ENCODE results near the gene DDX1.
"Not testable (repeated sequence)": the region's sequence is repeated elsewhere in the genome, so short reads cannot be mapped to it uniquely, and the experiment has no call there.

DDX1 gene

GRCh38 chr2:15591692-15592463 lies at the start of gene DDX1:
Gene DDX1 (plus strand): TSS chr2:15591868. CDS start chr2:15591934, 66 bp downstream.
- Mint-ChIP-seq H3K4me1 (peaks cover 30% of the 10 kb centered on the region), H3K36me3 (peaks cover 22% of the 10 kb centered on the region), H3K4me3 (peak within 1 kb of the TSS; percentile 92), H3K9me3 (no peaks in the 10 kb centered on the region), H3K27ac (peak within 1 kb of the TSS; percentile 91), H3K27me3 (no peaks in the 10 kb centered on the region)
- CTCF ChIA-PET, result interaction anchor here (1.0 to 2.3 kb wide), 4 partner anchors 9 to 19 kb away, joined by 3 to 11 read pairs (median 4); no protein-coding TSS in a partner anchor
- peak; percentile 86 for DNase-seq

GRCh38 chr2:15542269-15542668 lies 49.4 kb upstream of the DDX1 start:
- H3K9me3 Mint-ChIP-seq, H3K4me3 Mint-ChIP-seq, CTCF ChIA-PET, H3K27me3 Mint-ChIP-seq, H3K36me3 Mint-ChIP-seq, DNase-seq, H3K27ac Mint-ChIP-seq, H3K4me1 Mint-ChIP-seq: not testable (repeated sequence)

GRCh38 chr2:15543053-15543452 lies 48.6 kb upstream of the DDX1 start:
- CTCF ChIA-PET, result no interaction called here
- H3K27ac Mint-ChIP-seq, result no peak overlapping the region
- no peaks in the 10 kb centered on the region for H3K27me3 Mint-ChIP-seq
- no peak for DNase-seq
- no peaks in the 10 kb centered on the region for H3K4me1 Mint-ChIP-seq
- no peaks in the 10 kb centered on the region for H3K9me3 Mint-ChIP-seq
- H3K36me3 Mint-ChIP-seq, result peaks cover 2% of the 10 kb centered on the region
- no peak overlapping the region for H3K4me3 Mint-ChIP-seq

DNA sequence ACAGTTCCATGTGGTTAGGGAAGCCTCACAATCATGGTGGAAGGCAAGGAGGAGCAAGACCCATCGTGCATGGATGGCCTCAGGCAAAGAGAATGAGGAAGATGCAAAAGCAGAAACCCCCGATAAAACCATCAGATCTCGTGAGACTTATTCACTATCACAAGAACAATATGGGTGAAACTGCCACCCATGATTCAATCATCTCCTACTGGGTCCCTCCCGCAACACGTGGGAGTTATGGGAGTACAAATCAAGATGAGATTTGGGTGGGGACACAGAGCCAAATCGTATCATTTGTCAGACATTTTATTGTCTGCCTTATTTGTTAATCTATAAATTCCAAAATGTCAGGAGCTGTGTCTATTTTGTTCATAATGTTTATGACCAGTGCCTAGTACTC lies 48.1 kb upstream of the DDX1 start:
- Mint-ChIP-seq H3K27me3 (no peaks in the 10 kb centered on the region), H3K9me3 (no peaks in the 10 kb centered on the region), H3K36me3 (peaks cover 2% of the 10 kb centered on the region), H3K4me1 (no peaks in the 10 kb centered on the region), H3K27ac (no peak overlapping the region), H3K4me3 (no peak overlapping the region)
- no peak for DNase-seq
- CTCF ChIA-PET, result no interaction called here

DNA sequence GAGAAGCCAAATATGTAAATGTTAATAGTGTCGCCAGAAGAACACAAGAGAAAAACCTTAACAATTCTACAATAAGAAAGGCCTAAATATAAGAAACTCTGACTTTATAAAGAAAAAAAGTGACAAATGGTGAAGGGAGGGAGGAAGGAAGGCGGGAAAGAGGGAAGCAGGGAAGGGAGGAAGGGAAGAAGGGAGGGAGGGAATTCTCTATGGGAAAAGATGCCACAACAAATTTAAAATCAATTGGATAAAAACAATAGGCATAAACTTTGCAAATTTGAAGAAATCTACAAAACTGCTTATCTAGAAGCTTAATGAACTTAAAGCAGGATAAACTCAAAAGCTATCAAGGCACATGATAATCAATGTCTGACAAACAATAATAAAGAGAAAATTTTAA lies 47.4 kb upstream of the DDX1 start:
- H3K4me3 Mint-ChIP-seq, result no peak overlapping the region

GRCh38 chr2:15546297-15547098 lies 45.2 kb upstream of the DDX1 start:
- Mint-ChIP-seq H3K9me3 (no peaks in the 10 kb centered on the region), H3K27ac (no peak overlapping the region), H3K4me3 (no peak overlapping the region), H3K36me3 (peaks cover 6% of the 10 kb centered on the region), H3K27me3 (no peaks in the 10 kb centered on the region), H3K4me1 (no peaks in the 10 kb centered on the region)
- CTCF ChIA-PET, result interaction anchor here (0.6 to 1.2 kb wide), 3 partner anchors 27 to 1160 kb away, joined by 3 to 6 read pairs (median 4); no protein-coding TSS in a partner anchor
- no peak for DNase-seq

More for the DNA sequence above, 47.4 kb upstream of the DDX1 start:
- CTCF ChIA-PET, result no interaction called here
- H3K27ac Mint-ChIP-seq, result no peak overlapping the region
- no peak for DNase-seq
- H3K4me1 Mint-ChIP-seq, result no peaks in the 10 kb centered on the region
- no peaks in the 10 kb centered on the region for H3K9me3 Mint-ChIP-seq
- peaks cover 4% of the 10 kb centered on the region for H3K36me3 Mint-ChIP-seq
- no peaks in the 10 kb centered on the region for H3K27me3 Mint-ChIP-seq

GRCh38 chr2:15547115-15547876 lies 44.4 kb upstream of the DDX1 start:
- H3K4me1 Mint-ChIP-seq, result no peaks in the 10 kb centered on the region
- no peaks in the 10 kb centered on the region for H3K9me3 Mint-ChIP-seq
- DNase-seq, result no peak
- peaks cover 9% of the 10 kb centered on the region for H3K36me3 Mint-ChIP-seq
- no peak overlapping the region for H3K27ac Mint-ChIP-seq
- no peak overlapping the region for H3K4me3 Mint-ChIP-seq
- H3K27me3 Mint-ChIP-seq, result no peaks in the 10 kb centered on the region
- CTCF ChIA-PET, result interaction anchor here (1.0 to 1.2 kb wide), 2 partner anchors 26 to 29 kb away, joined by 3 to 6 read pairs; no protein-coding TSS in a partner anchor

DNA sequence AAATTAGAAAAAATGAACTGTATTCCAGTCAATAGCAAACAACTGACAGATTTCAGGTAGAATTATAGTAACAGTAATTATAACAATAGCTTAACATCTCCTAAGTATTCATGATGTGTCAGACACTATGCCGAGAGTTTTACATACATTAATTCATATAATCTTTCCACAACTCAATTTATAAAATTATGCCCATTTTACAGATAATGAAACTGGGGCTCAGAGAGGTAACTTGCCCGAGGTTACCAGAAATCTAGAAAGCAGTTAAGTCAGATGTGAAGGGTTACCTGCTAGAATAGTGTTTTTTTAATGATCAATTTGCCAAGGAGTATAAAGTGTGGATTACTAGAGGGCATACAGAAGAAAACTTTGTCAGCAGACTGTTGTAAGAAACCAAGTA lies 42.7 kb upstream of the DDX1 start:
- Mint-ChIP-seq H3K27ac (no peak overlapping the region), H3K4me3 (no peak overlapping the region), H3K4me1 (no peaks in the 10 kb centered on the region), H3K9me3 (no peaks in the 10 kb centered on the region), H3K36me3 (peaks cover 15% of the 10 kb centered on the region), H3K27me3 (no peaks in the 10 kb centered on the region)
- no peak for DNase-seq
- CTCF ChIA-PET, result no interaction called here

DNA sequence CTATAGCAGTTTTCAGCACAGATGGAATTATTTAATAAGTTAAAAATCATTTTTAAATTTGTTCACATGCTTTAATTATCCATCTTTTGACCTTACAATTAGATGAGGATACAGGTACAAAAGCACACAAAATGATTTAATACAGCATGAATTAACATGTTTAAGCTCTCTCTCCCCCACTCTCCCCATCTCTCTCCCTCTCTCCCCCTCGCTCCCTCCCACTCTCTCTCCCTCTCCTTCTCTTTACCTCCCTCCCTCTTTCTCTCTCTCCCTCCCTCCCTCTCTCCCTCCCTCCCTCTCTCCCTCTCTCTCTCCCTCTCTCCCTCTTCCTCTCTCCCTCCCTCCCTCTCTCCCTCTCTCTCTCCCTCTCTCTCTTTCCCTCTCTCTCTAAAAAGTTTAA lies 38.1 kb upstream of the DDX1 start:
- no peak for DNase-seq
- no peaks in the 10 kb centered on the region for H3K27me3 Mint-ChIP-seq
- H3K9me3 Mint-ChIP-seq, result no peaks in the 10 kb centered on the region
- no peak overlapping the region for H3K4me3 Mint-ChIP-seq
- no peak overlapping the region for H3K27ac Mint-ChIP-seq
- peaks cover 6% of the 10 kb centered on the region for H3K4me1 Mint-ChIP-seq
- H3K36me3 Mint-ChIP-seq, result peaks cover 17% of the 10 kb centered on the region
- CTCF ChIA-PET, result no interaction called here

- CTCF ChIA-PET, result no interaction called here
- Mint-ChIP-seq H3K27me3 (no peaks in the 10 kb centered on the region), H3K9me3 (no peaks in the 10 kb centered on the region), H3K4me3 (no peak overlapping the region), H3K4me1 (peaks cover 7% of the 10 kb centered on the region), H3K27ac (no peak overlapping the region), H3K36me3 (peaks cover 17% of the 10 kb centered on the region)
- DNase-seq, result no peak
Observed at GRCh38 chr2:15553951-15554350, 37.7 kb upstream of the DDX1 start.

GRCh38 chr2:15554525-15555218 lies 37.0 kb upstream of the DDX1 start:
- H3K27ac Mint-ChIP-seq, result no peak overlapping the region
- H3K4me3 Mint-ChIP-seq, result no peak overlapping the region
- DNase-seq, result no peak
- H3K4me1 Mint-ChIP-seq, result peaks cover 14% of the 10 kb centered on the region
- no peaks in the 10 kb centered on the region for H3K27me3 Mint-ChIP-seq
- CTCF ChIA-PET, result no interaction called here
- H3K36me3 Mint-ChIP-seq, result peaks cover 14% of the 10 kb centered on the region
- no peaks in the 10 kb centered on the region for H3K9me3 Mint-ChIP-seq

DNA sequence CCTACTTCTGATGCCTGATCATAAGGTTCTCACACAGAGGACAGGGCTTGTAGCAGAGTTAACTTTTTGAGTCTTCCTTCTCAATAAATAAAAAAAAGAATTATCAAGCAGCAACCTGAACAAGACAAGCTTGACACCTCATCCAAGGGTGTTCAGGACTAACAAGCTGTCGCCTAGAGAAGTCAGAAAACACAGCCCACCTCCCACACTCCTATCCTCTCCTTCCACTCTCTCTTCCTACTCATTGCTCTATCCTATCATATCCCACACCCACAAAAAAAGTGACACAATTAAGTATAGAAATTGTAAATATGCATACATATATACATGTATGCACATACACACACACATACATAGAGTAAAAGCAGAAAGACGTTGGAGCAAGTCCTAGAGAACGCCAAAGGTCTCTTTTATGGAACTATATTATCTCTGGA lies 35.9 kb upstream of the DDX1 start:
- Mint-ChIP-seq H3K4me1 (peaks cover 22% of the 10 kb centered on the region), H3K4me3 (no peak overlapping the region), H3K27ac (no peak overlapping the region), H3K27me3 (no peaks in the 10 kb centered on the region), H3K36me3 (peaks cover 14% of the 10 kb centered on the region), H3K9me3 (no peaks in the 10 kb centered on the region)
- CTCF ChIA-PET, result no interaction called here
- no peak for DNase-seq

GRCh38 chr2:15556311-15556930 lies 35.2 kb upstream of the DDX1 start:
- no peaks in the 10 kb centered on the region for H3K27me3 Mint-ChIP-seq
- H3K27ac Mint-ChIP-seq, result no peak overlapping the region
- CTCF ChIA-PET, result no interaction called here

More at GRCh38 chr2:15556311-15556930, 35.2 kb upstream of the DDX1 start:
- Mint-ChIP-seq H3K4me3 (no peak overlapping the region), H3K36me3 (peaks cover 14% of the 10 kb centered on the region), H3K4me1 (peaks cover 24% of the 10 kb centered on the region), H3K9me3 (no peaks in the 10 kb centered on the region)
- DNase-seq, result no peak

Measured in activated naive CD4-positive, alpha-beta T cell treated with anti-CD3 and anti-CD28 coated beads, Interleukin-2, amount 10 ng/mL, durations not matched to agents 7 days and 5 days (primary cell).